ENCODE measurements around the gene SLC4A1. TPM values are rescaled to one million over a fixed set of nuclear protein-coding genes. Genes with fewer than 3 reads are reported as not detected.
A peak's percentile ranks its signal among the peaks of the same experiment; 100 is the strongest.

Gene SLC4A1
- total RNA-seq, result 0.35 TPM
- long read RNA-seq, result 0 reads

GRCh38 chr17:44267818-44268490, at the start of gene SLC4A1:
Gene SLC4A1 (minus strand): TSS chr17:44268135. CDS start chr17:44262866, 5,269 bp downstream.
- no peak for DNase-seq (ENCODE audit: low spot score)

GRCh38 chr17:44317545-44317944, 49.6 kb upstream of the SLC4A1 start:
- no peak for DNase-seq (ENCODE audit: low spot score)

- no peak for DNase-seq (ENCODE audit: low spot score)
These were observed 48.1 kb upstream of the SLC4A1 start for GRCh38 chr17:44315760-44316731.

- no peak for DNase-seq (ENCODE audit: low spot score)
These were observed 47.1 kb upstream of the SLC4A1 start for GRCh38 chr17:44314869-44315661.

- no peak for DNase-seq (ENCODE audit: low spot score)
These were observed 46.6 kb upstream of the SLC4A1 start for GRCh38 chr17:44314524-44314868.

GRCh38 chr17:44314031-44314430, 46.1 kb upstream of the SLC4A1 start:
- DNase-seq (ENCODE audit: low spot score), result no peak

GRCh38 chr17:44312396-44313104, 44.6 kb upstream of the SLC4A1 start:
- DNase-seq (ENCODE audit: low spot score), result no peak

- no peak for DNase-seq (ENCODE audit: low spot score)
These were observed 43.7 kb upstream of the SLC4A1 start for GRCh38 chr17:44311562-44312181.

GRCh38 chr17:44310609-44311376, 42.9 kb upstream of the SLC4A1 start:
- DNase-seq (ENCODE audit: low spot score), result no peak

GRCh38 chr17:44310188-44310587, 42.3 kb upstream of the SLC4A1 start:
- no peak for DNase-seq (ENCODE audit: low spot score)

- DNase-seq (ENCODE audit: low spot score), result no peak
These were observed 41.5 kb upstream of the SLC4A1 start for GRCh38 chr17:44309472-44309871.

GRCh38 chr17:44308865-44309264, 40.9 kb upstream of the SLC4A1 start:
- no peak for DNase-seq (ENCODE audit: low spot score)

GRCh38 chr17:44308320-44308818, 40.4 kb upstream of the SLC4A1 start, which contains the start of gene RUNDC3A:
Gene RUNDC3A (plus strand): TSS chr17:44308601. CDS start chr17:44308833, 232 bp downstream.
- DNase-seq (ENCODE audit: low spot score), result peak; percentile 93

- DNase-seq (ENCODE audit: low spot score), result no peak
These were observed 39.7 kb upstream of the SLC4A1 start for GRCh38 chr17:44307387-44308186.

- no peak for DNase-seq (ENCODE audit: low spot score)
These were observed 36.7 kb upstream of the SLC4A1 start for GRCh38 chr17:44304651-44305050.

- DNase-seq (ENCODE audit: low spot score), result no peak
These were observed 30.0 kb upstream of the SLC4A1 start for GRCh38 chr17:44297975-44298374.

GRCh38 chr17:44293509-44294226, 25.7 kb upstream of the SLC4A1 start:
- no peak for DNase-seq (ENCODE audit: low spot score)

GRCh38 chr17:44287651-44288050, 19.7 kb upstream of the SLC4A1 start:
- DNase-seq (ENCODE audit: low spot score), result no peak

Data from mesenteric fat pad (tissue), 1 donor.